Activated CD8-positive, alpha-beta memory T cell treated with anti-CD3 and anti-CD28 coated beads for 48 hours (primary cell): Measurements from ENCODE around the gene LOXL1.

Experiments used
- DNase-seq, 3 experiments: peaks; one replicate each; pipeline ENCODE4 v3.0.0-alpha.2; 2020; ENCODE audit warnings: low read depth in 2 of 3, low spot score in 2 of 3

LOXL1 gene

DNA sequence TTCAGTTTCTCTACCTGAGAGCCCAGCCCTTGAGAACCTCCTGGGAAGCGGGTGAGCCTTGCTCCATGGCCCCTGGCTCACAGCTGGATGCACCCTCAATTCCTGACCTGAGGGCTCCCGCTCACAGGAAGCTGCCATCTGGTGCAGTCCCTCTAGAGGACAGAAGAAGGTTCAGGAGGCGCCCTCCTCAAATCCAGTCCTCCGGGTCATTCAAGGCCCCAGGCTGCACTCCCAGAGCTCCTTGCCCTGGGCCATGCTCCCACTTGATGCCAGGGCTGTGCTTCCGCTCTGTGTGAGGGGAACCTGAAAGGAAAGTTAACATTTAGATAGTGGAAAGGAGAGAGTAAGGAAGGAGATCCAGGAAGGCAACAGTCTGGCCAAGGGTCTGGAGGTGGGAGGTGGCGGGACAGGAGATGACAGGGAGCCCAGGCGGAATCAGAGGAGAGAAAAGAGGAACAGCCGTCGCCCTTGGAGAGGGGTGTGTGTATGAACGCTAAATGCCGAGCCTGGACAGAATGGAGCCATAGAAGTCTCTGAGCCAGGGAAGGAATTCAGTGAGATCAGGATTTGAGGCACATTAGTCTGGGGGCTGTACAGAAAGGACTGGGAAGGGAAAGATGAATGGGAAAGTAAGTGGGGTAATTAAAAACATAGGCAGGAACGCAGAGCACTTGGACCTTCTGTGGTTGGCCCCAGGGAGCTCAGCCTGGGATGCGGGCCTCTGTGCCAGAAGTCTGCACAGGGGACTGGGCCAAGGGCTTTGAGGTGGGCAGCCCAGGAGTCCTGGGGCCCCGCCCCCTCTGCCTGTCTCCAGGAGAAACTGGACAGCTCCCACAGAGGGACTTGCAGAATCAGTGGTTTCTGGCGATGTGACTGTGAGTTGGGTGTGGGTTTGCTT lies 26.8 kb upstream of the LOXL1 start:
- no peak for DNase-seq

DNA sequence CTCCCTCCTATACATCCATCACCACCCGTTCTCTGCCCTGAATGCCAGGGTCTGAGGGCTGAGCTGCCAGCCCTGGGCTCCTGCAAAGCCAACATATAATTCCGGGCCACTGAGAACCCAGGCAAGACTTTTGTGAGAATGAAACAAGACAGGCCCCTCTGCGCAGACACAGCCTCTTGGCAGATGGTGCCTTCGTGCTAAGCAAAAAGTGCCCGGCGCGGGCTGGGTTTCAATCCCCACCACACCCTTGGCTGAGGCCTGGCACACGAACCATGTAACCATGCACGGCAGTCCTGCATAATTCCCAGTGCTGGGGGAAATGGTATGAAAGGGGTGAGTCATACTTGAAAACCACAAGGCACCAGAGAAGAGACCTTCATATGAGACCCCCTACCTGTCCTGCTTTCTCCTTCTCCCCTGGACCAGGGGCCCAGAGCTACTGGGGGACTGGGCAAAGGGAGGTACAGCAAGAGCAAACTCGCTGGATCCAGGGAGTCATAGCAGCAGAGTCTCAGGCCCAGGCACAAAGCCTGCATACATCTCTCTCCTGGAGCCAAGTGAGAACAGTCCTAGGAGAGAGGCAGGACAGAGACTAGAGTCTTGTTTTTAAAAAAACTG lies 26.1 kb upstream of the LOXL1 start:
- no peak for DNase-seq

DNA sequence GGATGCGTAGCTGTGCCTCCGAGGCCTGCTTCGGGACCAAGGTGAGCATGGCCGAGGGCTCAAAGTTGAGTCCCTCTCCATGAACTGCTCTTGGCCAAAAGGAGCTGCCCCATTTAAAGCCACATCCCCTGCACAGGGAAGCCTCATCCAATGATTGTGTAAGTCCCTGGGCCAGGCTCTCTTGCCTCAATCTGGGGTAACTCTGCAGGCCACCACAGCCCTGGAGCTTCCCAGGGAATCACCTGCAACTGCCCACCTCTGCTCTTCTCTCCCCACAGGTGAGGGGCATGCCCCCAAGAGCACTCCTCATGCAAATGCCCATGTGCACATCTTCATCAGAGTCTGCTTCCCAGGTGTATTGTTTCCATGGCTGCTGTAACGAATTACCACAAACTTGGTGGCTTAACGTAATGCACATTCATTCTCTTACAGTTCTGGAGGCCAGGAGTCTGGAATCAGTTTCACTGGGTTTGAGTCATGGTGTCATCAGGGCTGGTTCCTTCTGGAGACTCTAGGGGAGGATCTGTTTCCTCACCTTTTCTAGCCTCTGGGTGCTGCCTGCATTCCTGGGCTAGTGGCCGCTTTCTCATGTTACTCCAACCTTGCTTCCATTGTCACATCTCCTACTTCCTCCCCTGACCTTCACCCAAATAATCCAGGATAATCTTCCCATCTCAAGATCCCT lies 25.0 kb upstream of the LOXL1 start:
- no peak for DNase-seq

DNA sequence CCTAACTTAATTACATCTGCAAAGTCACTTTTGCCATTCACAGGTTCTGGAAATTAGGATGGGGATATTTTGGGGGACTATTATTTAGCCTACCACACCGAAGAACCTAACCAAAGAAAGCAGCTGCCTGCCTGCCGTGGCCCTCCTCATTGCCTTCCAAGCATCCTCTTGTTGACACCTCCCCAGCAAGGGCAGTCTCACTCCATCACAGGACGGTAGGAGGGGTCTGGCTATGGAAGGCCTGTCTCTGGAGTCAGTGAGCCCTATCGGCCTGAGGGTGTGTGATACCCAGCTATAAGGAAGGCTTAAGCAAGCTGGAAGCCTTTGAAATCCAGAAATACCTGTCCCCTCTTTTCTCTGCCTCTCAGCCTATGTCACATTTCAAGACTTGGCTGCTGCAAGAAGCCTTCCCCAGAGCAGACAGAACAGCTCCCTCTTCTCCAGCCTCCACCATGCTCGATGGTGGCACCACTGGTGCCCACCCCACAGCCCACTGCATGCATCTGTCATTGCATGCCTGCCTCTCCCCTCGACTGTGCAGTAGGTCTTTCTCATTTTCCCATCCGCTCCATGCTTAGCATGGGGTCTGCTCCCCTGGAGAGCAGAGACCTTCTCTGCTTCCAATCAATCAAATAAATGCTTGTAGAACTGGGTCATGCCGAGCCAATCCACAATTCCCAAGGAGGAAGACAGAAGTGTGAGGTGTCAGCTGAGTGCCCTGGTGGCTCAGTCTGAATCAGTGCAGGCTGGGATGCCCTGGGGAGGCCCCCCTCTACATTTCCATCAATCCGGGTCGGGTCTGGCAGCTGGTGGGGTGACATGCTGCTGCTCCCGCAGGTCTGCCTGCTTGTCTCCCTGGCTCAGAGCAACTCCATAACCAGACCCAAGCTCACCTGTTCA lies 23.9 kb upstream of the LOXL1 start:
- no peak for DNase-seq

DNA sequence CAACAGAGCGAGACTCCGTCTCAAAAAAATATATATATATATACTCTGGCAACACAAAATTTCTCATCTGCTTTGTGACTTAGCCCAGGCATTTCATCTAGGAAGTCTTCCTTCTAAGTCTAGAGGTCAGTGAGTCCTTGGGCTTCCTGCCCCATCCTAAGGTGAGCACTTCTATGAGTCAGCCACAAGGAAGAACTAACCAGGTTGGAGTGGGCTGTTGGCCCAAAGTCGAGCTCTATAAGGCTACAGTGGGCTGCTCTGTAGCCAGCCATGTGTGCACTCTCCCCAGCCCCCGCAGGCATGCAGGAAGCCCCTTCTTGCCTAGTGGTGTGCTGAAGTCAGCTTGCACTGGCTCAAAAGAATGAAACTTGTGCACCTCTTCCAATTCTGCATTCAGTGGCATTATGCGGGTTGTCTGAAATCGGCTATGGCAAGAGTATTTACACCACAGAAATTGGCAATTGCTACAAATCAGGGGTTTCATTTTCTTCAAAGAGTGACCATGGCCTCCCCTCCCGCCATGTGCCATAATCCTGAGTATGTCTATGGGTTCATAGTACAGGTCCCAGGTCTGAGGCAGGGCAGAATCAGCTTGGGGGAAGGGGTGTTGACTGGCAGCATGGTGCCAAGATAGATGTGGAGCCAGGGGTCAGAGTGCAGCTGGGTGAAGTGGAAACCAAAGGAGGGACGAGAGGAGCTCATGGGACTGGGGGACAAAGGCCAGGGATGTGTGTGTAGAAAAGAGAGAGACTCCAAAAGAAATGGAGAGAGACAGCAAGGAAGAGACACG lies 22.0 kb upstream of the LOXL1 start:
- no peak for DNase-seq

DNA sequence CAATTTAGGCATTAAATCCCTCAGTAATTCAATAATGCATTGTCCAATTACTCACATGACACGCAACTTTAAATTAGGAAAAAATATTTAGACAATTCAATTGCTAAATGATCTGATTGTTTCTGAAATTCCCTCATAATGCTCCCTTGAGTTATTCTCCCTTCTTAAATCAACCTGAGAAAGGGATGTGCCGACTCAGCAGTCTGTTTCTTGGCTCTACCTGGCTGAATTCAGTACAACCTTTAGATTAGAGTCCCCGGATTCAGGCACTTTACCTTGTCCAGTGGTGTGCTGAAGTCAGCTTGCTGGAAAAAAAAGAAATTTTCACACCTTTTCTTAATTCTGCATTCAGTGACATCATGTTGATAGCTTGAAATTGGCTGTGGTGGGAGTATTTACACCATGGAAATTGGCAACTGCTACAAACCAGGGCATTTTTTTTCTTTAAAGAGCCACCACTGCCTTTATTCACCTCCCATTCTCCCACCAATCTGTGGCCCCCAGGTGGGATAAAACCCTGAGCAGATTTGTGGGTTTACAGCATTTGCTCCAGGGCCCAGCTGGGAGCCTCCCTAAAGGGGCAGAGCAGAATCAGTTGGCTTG lies 20.9 kb upstream of the LOXL1 start:
- no peak for DNase-seq

DNA sequence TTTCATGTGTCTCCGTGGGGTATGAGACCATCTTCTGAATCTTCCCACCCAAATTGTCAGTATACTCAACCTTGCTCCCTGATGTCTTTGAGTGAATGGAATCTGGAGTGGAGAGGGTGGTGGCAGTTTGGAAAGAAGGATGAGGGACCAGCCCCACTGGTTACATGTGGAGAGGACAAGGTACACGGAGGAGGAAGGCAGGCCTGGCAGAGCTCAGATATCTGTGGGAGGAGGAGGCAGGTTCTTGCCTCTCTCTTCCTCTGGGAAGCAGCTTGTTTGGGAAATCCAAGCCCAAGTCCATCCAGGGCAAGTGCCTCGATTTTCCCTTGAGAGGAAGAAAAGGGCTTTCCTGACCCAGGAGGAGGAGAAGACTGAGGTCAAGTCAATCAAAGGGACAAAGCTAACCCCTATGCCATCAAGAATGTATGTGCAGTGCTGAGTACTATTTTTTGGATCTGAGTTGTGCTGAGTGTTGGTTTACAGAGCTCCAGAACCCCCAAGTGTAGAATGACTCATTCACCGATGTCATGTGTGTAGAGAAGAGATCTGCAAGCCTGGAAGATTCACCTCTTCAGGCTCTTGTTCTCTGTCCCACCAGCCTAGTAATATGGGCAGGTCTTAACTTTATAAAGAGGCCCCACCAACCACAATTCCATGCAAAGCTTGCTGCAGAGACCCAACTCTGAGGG lies 19.8 kb upstream of the LOXL1 start:
- no peak for DNase-seq

DNA sequence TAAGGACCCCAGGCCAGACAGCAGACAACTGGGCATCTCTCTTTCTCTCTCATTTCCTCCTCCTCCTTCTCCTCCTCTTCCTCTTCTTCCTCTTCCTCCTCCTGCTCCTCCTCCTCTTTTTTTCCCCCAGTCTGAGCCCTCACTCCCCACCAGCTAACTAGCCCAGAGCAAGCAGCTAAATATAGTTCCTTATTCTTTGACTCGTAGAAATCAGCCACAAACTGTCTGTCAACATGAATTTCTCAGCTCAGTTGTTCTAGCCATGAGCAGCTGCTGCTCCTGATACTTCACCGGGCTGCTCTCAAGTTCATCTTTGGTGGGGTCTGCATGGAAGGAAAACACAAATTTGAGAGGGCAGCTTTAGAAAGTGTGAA lies 19.2 kb upstream of the LOXL1 start:
- DNase-seq: no peak

DNA sequence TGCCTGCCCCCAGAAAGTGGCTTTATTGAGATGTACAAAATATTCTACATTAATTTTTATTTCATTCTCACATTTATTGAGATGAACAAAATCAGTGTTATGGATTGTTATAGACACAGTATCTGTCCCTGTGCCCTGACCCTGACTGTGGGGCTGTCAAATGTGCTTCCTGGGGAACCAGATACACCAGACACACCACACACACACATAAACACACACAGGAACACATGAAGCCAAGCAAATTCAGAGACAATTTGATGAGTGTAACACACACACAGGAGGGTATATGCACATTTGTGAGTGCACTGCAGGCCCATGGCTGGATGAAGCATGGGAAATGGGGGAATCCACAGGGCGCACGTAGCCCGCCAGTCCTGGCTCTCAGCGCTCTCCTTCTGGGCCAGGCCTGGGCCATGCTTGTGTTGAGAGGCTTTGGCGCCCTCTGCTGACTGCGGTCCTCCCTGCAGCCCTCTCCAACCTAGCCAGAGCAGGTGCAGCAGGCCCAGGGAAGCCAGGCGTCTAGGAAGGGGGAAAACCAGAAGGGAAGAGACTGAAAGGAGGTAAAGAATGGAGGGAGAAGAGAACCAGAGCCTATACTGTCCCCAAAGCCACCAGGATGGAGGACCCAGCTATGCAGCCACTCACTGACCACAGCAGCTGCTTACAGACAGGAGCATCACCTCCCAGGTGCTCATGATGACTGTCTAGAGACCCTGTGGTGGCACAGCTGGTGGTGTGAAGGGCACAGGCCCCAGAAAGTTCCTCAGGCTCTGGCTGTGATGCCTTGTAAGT lies 18.0 kb upstream of the LOXL1 start:
- peak; percentile 41 to 69 (median 57) for DNase-seq

DNA sequence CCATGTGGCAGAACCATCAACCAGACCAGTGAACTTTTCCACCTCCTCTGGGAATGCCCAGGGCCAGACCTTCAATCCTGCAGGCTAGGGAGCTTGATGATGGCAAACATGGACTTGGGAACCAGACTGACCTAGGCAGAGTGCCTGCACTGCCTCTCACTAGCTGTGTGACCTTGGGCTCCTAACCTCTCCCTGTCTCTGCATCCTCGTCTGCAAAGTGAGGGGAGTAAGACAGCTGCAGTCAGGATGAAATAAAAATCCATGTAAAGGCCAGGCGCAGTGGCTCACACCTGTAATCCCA lies 17.5 kb upstream of the LOXL1 start:
- no peak for DNase-seq

DNA sequence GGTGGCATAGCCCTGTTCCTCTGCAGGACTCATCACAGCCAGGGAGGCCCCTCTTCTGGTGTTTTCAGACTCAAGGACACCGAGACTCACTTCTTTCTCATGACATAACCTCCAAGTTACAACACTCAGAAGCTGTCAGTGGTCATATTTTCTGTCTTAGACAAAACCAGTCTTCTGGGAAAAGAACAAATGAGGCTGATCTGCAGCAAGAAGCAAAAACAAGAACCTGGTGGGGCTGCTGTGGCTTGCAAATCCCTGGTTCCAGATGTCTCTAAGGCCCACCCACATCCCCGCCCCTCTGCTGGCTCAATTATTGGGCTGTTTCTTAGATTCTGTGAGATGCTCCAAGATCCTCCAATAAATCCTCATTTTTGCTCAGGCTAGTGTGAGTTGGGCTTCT lies 16.6 kb upstream of the LOXL1 start:
- DNase-seq: no peak

DNA sequence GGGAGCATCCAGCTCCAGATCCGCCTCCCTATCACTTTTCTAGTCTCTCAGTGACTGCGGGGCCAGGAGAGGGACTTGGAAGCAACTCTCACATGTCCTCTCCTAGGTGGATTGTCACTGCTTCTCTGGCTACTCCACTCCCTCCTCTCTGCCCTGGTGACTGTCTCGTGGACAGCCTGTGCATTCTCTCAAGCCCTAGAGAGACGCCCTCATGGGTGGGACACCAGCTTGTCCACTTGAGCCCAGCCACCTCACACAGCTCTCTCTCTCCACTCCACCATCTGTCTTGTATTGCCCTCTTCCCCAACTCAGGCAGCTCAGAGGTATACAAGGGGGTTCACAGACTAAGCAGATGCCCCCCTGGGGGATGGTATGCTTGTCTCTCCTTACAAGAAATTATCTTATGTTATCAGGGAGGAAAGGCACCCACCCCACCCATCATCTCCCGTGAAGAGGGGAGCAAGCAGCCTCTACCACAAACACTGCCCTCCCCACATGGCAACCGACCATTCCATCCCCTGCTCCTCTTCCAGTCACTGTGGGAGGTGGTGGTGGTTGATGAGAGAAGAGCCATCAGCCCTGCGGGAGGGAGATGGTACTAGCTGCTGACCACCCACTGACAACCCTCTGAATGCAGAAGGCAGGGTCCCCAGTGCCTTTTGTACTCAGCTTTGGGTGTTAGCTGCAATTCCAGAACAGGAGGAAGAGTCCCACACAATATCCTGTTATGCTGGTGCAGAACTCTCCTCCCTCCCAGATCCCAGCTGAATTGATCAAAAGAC lies 15.5 kb upstream of the LOXL1 start:
- no peak for DNase-seq

DNA sequence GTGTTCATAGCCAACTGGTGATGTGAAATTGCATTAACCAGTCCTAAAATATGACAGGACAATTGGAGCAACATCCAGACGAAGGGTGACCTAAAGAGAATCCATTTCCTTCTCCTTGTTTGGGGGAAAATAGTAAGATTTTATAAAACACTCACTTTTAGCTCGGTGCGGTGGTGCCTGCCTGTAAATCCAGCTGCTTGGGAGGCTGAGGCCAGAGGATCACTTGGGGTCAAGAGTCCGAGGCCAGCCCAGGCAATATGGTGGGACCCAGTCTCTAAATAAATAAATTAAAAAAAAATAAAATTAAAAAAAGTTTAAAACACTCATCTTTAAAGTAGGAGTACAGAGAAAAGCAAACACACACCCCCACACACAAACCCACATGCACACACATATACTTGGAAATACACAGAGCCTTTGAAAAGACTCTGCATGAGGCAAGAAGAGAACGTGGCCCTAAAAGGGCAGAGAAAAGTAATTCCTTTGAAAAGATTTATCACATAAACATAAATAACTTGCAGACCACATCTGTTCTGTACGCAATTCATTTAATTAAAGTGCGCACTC lies 14.1 kb upstream of the LOXL1 start:
- no peak for DNase-seq

DNA sequence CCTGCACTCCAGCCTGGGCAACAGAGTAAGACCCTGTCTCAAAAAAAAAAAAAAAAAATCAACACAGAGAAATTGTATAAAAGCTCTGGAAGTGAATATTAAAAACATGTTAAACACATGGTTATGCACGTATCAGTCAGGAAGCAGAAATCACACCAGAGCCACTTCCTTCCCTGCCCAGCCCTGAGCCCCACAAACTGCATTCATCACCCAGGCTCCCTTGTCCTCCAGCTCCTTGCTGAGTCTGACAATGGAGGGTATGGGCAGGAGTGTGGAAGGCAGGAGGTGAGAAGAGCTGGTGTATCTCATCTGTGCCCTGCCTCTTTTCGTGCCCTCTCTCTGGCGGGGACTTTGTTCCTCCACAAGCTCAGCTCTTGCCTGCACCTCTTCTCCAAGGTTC lies 12.1 kb upstream of the LOXL1 start:
- DNase-seq: no peak

DNA sequence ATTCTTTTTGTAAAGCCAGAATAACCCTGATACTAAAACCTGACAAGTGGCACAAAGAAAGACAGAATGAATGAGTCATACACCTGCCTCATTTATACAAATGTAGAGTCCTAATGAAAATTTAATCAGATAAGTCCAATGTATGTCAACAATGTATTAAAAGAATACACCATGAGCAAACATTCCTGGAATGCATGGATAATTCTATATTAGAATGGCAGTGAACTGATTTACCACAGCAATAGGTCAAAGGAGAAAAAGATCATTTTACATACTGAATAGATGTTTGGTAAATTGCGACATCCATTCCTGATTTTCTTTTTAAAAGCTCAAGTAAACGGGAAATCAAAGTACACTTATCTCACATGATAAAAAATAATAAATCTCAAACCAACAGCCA lies 11.2 kb upstream of the LOXL1 start:
- DNase-seq: no peak

DNA sequence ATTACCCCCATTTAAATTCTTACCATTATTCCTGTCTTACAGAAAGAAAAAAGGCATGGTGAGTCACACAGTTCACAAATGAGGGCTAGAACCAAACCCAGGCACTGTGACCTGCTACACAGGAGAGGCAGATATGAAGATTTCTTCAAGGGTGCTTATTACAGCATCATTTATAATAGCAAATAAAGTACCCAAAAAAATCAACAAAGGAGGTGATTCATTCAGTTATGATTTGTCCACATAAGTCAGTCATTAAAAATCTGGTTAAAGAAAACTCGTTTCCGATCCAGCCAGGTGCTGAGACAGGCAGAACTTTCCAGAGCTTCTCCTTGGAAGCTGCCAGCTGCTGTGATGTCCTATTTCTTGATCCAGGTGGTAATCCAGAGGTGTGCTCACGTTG lies 7.5 kb upstream of the LOXL1 start:
- DNase-seq: no peak

DNA sequence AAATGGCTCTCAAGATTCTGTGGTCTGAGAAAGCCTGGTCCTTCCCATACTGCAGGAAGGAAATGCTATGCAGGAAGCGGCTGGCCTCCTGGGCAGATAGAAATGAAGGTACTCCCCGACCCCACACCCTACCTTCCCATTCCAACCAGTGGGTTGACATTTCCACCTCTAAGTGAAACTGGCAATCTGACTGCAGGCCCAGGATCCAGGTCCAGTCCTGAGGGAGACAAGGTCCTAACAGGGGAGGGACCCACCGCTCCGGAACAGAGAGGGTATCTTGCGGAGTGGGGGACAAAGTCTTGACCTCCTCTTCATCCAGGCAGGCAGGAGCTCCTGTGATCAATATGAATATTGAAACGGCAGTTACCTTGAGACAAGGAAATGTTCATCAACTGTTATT lies 6.6 kb upstream of the LOXL1 start:
- no peak for DNase-seq
